Lower leg skin (tissue), 3 donors: ENCODE data around the gene SNX6.

Source experiments
- CTCF ChIP-seq, 3 donors: fragments of 450-650 bp; IDR thresholded peaks; one replicate each; pipeline ENCODE4 v1.5.1; 2016; ENCODE audit warnings: antibody characterized with exemption in 3 of 3, mild to moderate bottlenecking in 3 of 3, moderate library complexity in 2 of 3
- POLR2A ChIP-seq, 2 donors: fragments of 450-650 bp; IDR thresholded peaks; one replicate each; pipeline ENCODE4 v1.6.1; 2016 to 2017; ENCODE audit warnings: antibody characterized with exemption in 2 of 2, mild to moderate bottlenecking in 1 of 2, moderate library complexity in 1 of 2

- TF ChIP-seq CTCF (IDR thresholded peaks at IDR 0.05): no peak
- TF ChIP-seq POLR2A (IDR thresholded peaks at IDR 0.05): no peak
Measured at GRCh38 chr14:34527591-34527990, 102.4 kb downstream of the SNX6 start.
